Activated CD8-positive, alpha-beta T cell treated with anti-CD3 and anti-CD28 coated beads for 36 hours (primary cell): ENCODE measurements around the gene ZFP36L1. TPM values are rescaled to one million over a fixed set of nuclear protein-coding genes. Genes with fewer than 3 reads are reported as not detected.

ENCODE experiments used
- total RNA-seq, 2 experiments: library from RNA; stranded (reverse); gene quantifications; one replicate each; pipeline ENCODE4 v1.2.3, GENCODE V29; 2021

Gene ZFP36L1
- total RNA-seq, 2 experiments from 2014 or later = 57.4 to 60.6 TPM

Other genes with a start within 250 kb of the ZFP36L1 start
- gene ACTN1, start 186.2 kb upstream of the ZFP36L1 start, total RNA-seq = 100 to 1,000 TPM; 214 TPM